BLaER1 treated with 17β-estradiol and CSF1 and Interleukin-3, amounts not matched to agents 10 nM and 100 nM (cell line): ENCODE measurements around the gene SPOCD1.

Experiments
- H3K27ac ChIP-seq, 11 experiments: shearing (Covaris generic); formaldehyde crosslinking; 2 replicates each; pipeline ENCODE4 v1.8.1; 2022
- H3K27me3 ChIP-seq, 11 experiments: shearing (Covaris generic); formaldehyde crosslinking; 2 replicates each; pipeline ENCODE4 v1.8.1; 2022
- H3K36me3 ChIP-seq, 11 experiments: shearing (Covaris generic); formaldehyde crosslinking; 2 replicates each; pipeline ENCODE4 v1.8.1; 2022
- H3K4me1 ChIP-seq, 10 experiments: shearing (Covaris generic); formaldehyde crosslinking; 2 replicates each; pipeline ENCODE4 v1.8.1; 2022
- H3K4me2 ChIP-seq, 11 experiments: shearing (Covaris generic); formaldehyde crosslinking; 2 replicates each; pipeline ENCODE4 v1.8.1; 2022
- H3K4me3 ChIP-seq, 10 experiments: shearing (Covaris generic); formaldehyde crosslinking; 2 replicates each; pipeline ENCODE4 v1.8.1; 2022
- H3K9ac ChIP-seq, 11 experiments: shearing (Covaris generic); formaldehyde crosslinking; 2 replicates each; pipeline ENCODE4 v1.8.1; 2022
- H3K9me3 ChIP-seq, 11 experiments: shearing (Covaris generic); formaldehyde crosslinking; replicated peaks in 1 of 11; 2 replicates each; pipeline ENCODE4 v1.8.1; 2022
- H4K20me1 ChIP-seq, 11 experiments: shearing (Covaris generic); formaldehyde crosslinking; 2 replicates each; pipeline ENCODE4 v1.8.1; 2022
- Cebpa-rat ChIP-seq, 11 experiments: shearing (Covaris generic); IDR thresholded peaks; 2 replicates each; pipeline ENCODE4 v1.8.1; 2022

Gene SPOCD1

DNA sequence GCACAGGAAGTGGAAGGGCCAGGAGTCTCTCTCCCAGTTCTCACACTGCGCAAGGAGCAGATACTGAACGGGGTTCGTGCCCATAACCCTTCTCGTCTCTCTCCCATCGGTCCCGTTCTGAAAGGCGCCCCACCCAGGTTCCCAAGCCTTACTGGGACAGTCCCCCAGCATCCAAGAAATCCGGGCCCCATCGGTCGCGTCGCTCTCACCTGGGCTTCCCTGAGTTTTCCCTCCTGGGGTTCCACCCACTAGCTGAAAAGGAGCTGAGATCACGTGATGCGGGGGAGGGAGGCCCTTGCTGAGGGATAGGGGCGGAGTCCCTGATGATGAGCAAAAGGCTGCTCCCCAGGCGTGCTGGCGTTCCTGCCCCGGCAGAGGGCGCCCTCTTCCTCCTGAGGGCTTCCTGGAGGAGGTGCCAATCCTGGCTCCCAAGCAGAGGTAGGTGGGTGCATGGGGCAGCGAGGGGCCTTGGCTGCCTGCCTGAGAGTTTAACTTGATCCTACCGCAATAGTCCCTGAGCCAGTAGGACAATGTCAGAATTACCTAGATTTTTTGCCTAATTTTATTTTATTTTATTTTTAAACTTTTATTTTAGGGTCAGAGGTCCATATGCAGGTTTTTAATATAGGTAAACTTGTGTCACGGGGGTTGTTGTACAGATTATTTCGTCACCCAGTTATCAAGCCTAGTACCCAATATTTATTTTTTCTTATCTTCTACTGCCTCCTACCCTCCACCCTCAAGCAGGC lies at the start of gene SPOCD1:
SPOCD1 (minus strand) TSS at position 271 of the 749 bp plus-strand sequence. CDS start 689 bp downstream, outside the sequence.
- no peaks in the 10 kb centered on the region for H3K36me3 ChIP-seq
- peak within 1 kb of the TSS in 7 of 11 experiments; percentile 20 to 52 (median 39); a peak in 10 of 22 replicates for H3K27ac ChIP-seq
- no peak within 1 kb of the TSS for H3K4me3 ChIP-seq
- TF ChIP-seq Cebpa-rat (IDR thresholded peaks at IDR 0.05), result no peak
- H4K20me1 ChIP-seq, result peaks cover 0 to 22% (median 0%) of the 10 kb centered on the region in 11 experiments; a peak in 3 of 22 replicates
- peaks cover 0 to 5% (median 3%) of the 10 kb centered on the region in 11 experiments; a peak in 5 of 22 replicates for H3K9me3 ChIP-seq
- peak within 1 kb of the TSS in 6 of 11 experiments; percentile 2 to 50 (median 36); a peak in 9 of 22 replicates for H3K9ac ChIP-seq
- peaks cover 4 to 46% (median 40%) of the 10 kb centered on the region in 10 experiments for H3K4me1 ChIP-seq
- peaks cover 0 to 36% (median 0%) of the 10 kb centered on the region in 11 experiments; a peak in 5 of 22 replicates for H3K27me3 ChIP-seq
- peak within 1 kb of the TSS in 9 of 11 experiments; percentile 26 to 64 (median 50); a peak in 18 of 22 replicates for H3K4me2 ChIP-seq

DNA sequence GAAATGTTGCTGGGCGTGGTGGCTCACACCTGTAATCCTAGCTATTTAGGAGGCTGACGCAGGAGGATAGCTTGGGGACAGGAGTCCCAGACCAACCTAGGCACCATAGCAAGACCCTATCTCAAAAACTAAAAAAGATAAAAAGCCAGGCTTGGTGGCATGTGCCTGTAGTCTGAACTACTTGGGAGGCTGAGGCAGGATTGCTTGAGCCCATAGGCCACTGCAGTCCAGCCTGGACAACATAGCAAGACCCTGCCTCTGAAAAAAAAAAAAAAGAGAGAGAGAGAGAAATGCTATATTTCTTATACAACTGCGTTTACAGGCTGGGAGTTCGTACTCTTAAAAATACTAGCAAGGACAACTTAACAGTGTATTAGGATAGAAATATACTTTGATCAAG lies 46.2 kb upstream of the SPOCD1 start:
- no peaks in the 10 kb centered on the region for H3K36me3 ChIP-seq
- H3K4me2 ChIP-seq, result no peak overlapping the region
- H4K20me1 ChIP-seq, result no peaks in the 10 kb centered on the region
- peaks cover 4 to 13% (median 9%) of the 10 kb centered on the region in 10 experiments; a peak in 17 of 20 replicates for H3K4me1 ChIP-seq
- TF ChIP-seq Cebpa-rat (IDR thresholded peaks at IDR 0.05), result no peak
- H3K27me3 ChIP-seq, result no peaks in the 10 kb centered on the region
- no peak overlapping the region for H3K9ac ChIP-seq
- no peaks in the 10 kb centered on the region for H3K9me3 ChIP-seq
- no peak overlapping the region for H3K4me3 ChIP-seq
- H3K27ac ChIP-seq, result no peak overlapping the region

DNA sequence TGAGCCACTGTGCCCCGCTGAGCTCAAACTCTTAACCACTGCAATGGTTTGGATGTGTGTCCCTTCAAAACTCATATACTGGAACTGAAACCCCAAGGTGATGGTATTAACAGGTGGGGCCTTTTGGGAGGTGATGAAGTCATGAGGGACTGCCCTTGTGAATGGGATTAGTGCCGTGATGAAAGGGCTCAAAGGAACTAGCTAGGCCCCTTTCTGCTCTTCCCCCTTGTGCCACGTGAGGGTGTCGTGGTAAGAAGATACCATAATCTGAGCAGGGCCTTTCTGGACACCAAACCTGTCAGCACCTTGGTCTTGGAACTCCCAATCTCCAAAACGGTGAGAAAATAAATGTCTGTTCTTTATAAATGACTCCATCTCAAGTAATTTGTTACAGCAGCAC lies 45.5 kb upstream of the SPOCD1 start:
- Histone ChIP-seq H4K20me1 (no peaks in the 10 kb centered on the region), H3K36me3 (no peaks in the 10 kb centered on the region), H3K27me3 (no peaks in the 10 kb centered on the region), H3K4me3 (no peak overlapping the region), H3K4me1 (peaks cover 3 to 7% (median 5%) of the 10 kb centered on the region in 10 experiments; a peak in 17 of 20 replicates), H3K4me2 (no peak overlapping the region), H3K27ac (no peak overlapping the region), H3K9me3 (no peaks in the 10 kb centered on the region), H3K9ac (no peak overlapping the region)
- no peak for TF ChIP-seq Cebpa-rat (IDR thresholded peaks at IDR 0.05)

DNA sequence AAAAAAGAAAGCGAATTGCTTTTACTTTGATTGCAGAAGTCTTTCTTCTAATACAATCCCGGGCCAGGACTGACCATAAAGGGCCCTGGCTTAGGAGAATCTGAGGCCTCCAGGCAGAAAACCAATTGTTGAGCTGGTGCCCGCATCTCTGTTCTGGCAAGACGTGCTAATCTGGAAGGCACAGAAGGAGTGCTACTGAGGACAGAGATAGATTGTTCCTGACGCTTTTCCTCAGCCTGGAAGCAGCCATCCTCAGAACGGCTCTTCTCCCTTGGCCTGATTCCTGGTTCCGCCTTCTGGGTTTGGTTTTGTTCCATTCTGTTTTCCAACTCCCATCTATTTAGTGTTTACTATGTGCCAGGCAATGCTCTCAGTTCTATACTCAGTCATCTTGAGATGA lies 44.8 kb upstream of the SPOCD1 start:
- Histone ChIP-seq H3K9me3 (no peaks in the 10 kb centered on the region), H3K4me2 (no peak overlapping the region), H3K4me3 (no peak overlapping the region), H4K20me1 (no peaks in the 10 kb centered on the region), H3K27ac (no peak overlapping the region), H3K27me3 (no peaks in the 10 kb centered on the region), H3K36me3 (no peaks in the 10 kb centered on the region), H3K9ac (no peak overlapping the region), H3K4me1 (no peaks in the 10 kb centered on the region)
- no peak for TF ChIP-seq Cebpa-rat (IDR thresholded peaks at IDR 0.05)

DNA sequence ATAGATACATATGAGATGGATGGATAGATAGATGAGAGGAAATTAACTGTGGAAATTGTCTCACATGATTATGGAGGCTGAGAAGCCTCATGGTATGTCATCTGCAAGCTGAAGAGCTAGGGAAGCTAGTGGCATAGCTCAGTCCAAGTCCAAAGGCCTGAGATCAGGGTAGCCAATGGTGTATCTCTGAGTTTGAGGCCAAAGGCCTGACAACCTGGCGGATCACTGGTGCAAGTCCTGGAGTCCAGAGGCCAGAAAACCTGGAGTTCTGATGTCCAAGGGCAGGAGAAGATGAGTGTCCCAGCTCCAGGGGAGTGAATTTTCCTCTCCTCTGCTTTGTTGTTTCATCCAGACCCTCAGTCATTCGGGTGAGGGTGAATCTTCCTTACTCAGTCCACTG lies 43.9 kb upstream of the SPOCD1 start:
- no peak overlapping the region for H3K27ac ChIP-seq
- no peaks in the 10 kb centered on the region for H3K4me1 ChIP-seq
- H3K27me3 ChIP-seq, result no peaks in the 10 kb centered on the region
- H3K9me3 ChIP-seq, result no peaks in the 10 kb centered on the region
- TF ChIP-seq Cebpa-rat (IDR thresholded peaks at IDR 0.05), result no peak
- no peak overlapping the region for H3K9ac ChIP-seq
- H3K4me3 ChIP-seq, result no peak overlapping the region
- H3K36me3 ChIP-seq, result no peaks in the 10 kb centered on the region
- H4K20me1 ChIP-seq, result no peaks in the 10 kb centered on the region
- no peak overlapping the region for H3K4me2 ChIP-seq

DNA sequence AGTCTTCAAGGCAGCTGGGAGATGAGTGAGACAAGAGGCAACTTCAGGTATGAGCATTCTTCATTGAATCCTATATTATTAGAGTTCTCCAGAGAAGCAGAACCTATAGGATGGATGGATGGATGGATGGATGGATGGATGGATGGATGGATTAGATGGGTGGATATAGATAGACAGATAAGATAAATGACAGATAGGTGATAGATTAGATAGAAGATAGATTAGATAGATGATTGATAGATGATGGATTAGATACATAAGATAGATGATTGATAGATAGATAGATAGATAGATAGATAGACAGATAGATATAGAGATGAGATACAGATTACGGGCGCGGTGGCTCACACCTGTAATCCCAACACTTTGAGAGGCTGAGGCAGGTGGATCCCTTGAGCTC lies 43.2 kb upstream of the SPOCD1 start:
- no peak overlapping the region for H3K9ac ChIP-seq
- no peak overlapping the region for H3K4me2 ChIP-seq
- H3K36me3 ChIP-seq, result no peaks in the 10 kb centered on the region
- H3K4me3 ChIP-seq, result no peak overlapping the region
- H3K9me3 ChIP-seq, result no peaks in the 10 kb centered on the region
- H3K27ac ChIP-seq, result no peak overlapping the region
- no peaks in the 10 kb centered on the region for H4K20me1 ChIP-seq
- no peaks in the 10 kb centered on the region for H3K27me3 ChIP-seq
- TF ChIP-seq Cebpa-rat (IDR thresholded peaks at IDR 0.05), result no peak
- no peaks in the 10 kb centered on the region for H3K4me1 ChIP-seq

DNA sequence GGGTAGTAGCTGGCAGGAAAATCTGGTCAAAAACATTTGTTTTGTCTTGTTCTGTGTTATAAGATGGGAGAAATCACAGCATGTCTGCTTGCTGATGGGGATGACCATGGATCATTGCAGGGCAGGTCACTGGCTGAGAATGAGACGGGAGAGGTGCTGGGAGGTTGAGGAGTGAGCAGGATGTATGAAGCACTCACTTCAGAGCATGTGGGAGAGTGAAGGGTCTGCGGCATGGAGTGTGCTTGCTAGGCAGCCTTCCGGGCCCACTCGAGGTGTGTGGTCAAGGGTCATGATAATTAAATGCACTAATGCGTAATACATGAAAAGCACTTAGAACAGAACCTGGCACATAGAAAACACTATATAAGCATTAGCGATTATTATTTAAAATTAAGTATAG lies 42.0 kb upstream of the SPOCD1 start:
- Histone ChIP-seq H3K4me2 (no peak overlapping the region), H3K9ac (no peak overlapping the region), H3K27ac (no peak overlapping the region), H4K20me1 (no peaks in the 10 kb centered on the region), H3K9me3 (no peaks in the 10 kb centered on the region), H3K4me1 (no peaks in the 10 kb centered on the region), H3K36me3 (no peaks in the 10 kb centered on the region), H3K4me3 (no peak overlapping the region), H3K27me3 (no peaks in the 10 kb centered on the region)
- no peak for TF ChIP-seq Cebpa-rat (IDR thresholded peaks at IDR 0.05)

DNA sequence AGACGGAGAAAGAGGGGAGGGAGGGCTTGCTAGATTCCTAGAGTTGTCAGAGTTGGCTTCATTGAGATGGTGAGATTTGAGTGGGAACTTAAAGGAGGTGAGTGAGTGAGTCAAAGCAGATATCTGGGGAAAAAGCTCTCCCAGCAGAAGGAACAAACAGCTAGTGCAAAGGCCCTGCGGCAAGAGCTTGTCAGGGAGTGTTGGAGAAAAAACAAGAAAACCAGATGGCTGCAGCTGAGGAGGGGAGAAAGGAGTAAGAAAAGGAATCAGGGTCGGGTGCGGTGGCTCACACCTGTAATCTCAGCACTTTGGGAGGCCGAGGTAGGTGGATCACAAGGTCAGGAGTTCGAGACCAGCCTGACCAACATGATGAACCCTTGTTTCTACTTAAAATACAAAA lies 40.3 kb upstream of the SPOCD1 start:
- Histone ChIP-seq H3K4me1 (no peaks in the 10 kb centered on the region), H3K9me3 (no peaks in the 10 kb centered on the region), H3K4me3 (no peak overlapping the region), H3K27me3 (no peaks in the 10 kb centered on the region), H3K27ac (no peak overlapping the region), H4K20me1 (no peaks in the 10 kb centered on the region), H3K36me3 (no peaks in the 10 kb centered on the region), H3K4me2 (no peak overlapping the region), H3K9ac (no peak overlapping the region)
- TF ChIP-seq Cebpa-rat (IDR thresholded peaks at IDR 0.05), result no peak

DNA sequence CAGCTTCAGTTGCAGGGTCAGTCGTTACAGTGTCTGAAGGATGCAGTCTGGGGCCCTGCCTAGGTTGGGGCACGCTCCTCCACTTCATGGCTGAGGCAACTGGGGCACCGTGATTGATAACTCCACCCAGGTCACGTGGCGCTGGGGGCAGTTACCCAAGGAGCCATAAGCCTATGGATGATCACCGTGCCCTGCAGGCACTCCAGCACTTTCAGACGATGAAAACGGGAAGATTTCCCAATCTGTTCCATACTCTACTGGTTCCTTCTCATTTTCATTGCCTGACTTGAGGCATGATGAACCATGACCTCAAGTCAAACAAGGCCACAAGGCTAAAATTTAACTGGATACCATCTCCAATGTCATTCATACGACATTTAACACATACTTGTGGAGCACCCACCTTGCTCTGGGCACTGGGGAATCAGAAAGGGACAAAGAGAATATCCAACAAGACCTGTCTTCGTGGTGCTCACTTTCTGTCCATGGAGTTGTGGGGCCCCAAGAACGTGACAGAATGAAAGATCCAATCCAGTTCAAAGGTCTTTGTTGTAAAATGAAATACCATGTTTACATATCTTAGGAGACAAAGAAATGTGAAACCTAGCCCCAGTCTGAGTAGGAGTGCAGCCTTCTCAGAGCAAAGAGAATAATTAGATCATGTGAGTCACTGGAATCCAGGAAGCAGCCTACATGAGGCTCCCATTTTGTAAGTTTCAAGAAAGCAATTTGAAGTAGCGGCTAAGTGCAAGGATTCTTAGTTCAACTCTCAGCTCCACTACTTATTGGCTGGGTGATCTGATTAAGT lies 39.4 kb upstream of the SPOCD1 start:
- H3K27ac ChIP-seq, result no peak overlapping the region; a peak in 1 of 22 replicates
- no peak overlapping the region for H3K9ac ChIP-seq
- no peaks in the 10 kb centered on the region for H4K20me1 ChIP-seq
- no peak for TF ChIP-seq Cebpa-rat (IDR thresholded peaks at IDR 0.05)
- no peaks in the 10 kb centered on the region for H3K27me3 ChIP-seq
- no peaks in the 10 kb centered on the region for H3K4me1 ChIP-seq
- H3K36me3 ChIP-seq, result no peaks in the 10 kb centered on the region
- H3K4me3 ChIP-seq, result no peak overlapping the region
- H3K4me2 ChIP-seq, result peak overlapping the region in 1 of 11 experiments; percentile 12; a peak in 3 of 22 replicates
- no peaks in the 10 kb centered on the region for H3K9me3 ChIP-seq
